Fibroblast of lung (primary cell): ENCODE results near the gene KCTD15. TPM values are rescaled to one million over a fixed set of nuclear protein-coding genes. Genes with fewer than 3 reads are reported as not detected.

ENCODE experiments used
- DNase-seq, 2 donors: peaks; one replicate each; pipeline versions ENCODE4 v3.0.0 to v3.0.0-alpha.2; 2010; ENCODE audit warnings: low read depth in 2 of 2
- H2AFZ ChIP-seq: 2 replicates; pipeline ENCODE4 v1.5.1; 2012; ENCODE audit warnings: low read length, control low read depth, inconsistent platforms
- H3K27ac ChIP-seq: 2 replicates; pipeline ENCODE4 v1.5.1; 2011; ENCODE audit warnings: low read length, control low read depth; ENCODE audit not compliant: insufficient read depth
- H3K27me3 ChIP-seq: 2 replicates; pipeline ENCODE4 v1.5.1; 2011; ENCODE audit warnings: mild to moderate bottlenecking, low read length; ENCODE audit not compliant: control insufficient read depth, insufficient read depth
- H3K36me3 ChIP-seq: 2 replicates; pipeline ENCODE4 v1.5.1; 2011; ENCODE audit warnings: low read length; ENCODE audit not compliant: control insufficient read depth, insufficient read depth
- H3K4me1 ChIP-seq: 2 replicates; pipeline ENCODE4 v1.5.1; 2011; ENCODE audit warnings: low read length; ENCODE audit not compliant: control insufficient read depth, insufficient read depth; ENCODE audit errors: extremely low read depth
- H3K4me2 ChIP-seq: 2 replicates; pipeline ENCODE4 v1.5.1; 2011; ENCODE audit warnings: low read length, control low read depth; ENCODE audit not compliant: insufficient read depth; ENCODE audit errors: extremely low read depth
- H3K4me3 ChIP-seq, 4 experiments: fragments of 200-600 bp in 1 of 4; sonication (generic) in 1 of 4; replicated peaks in 1 of 4; 2 replicates each; pipeline ENCODE4 v1.5.1; 2011 to 2016; ENCODE audit warnings: low read length in 4 of 4, low read depth in 3 of 4, mild to moderate bottlenecking in 3 of 4, control low read depth in 2 of 4, inconsistent platforms in 1 of 4, mixed read lengths in 1 of 4; ENCODE audit not compliant: insufficient read depth in 1 of 4; ENCODE audit errors: control extremely low read depth in 1 of 4
- H3K79me2 ChIP-seq: 2 replicates; pipeline ENCODE4 v1.5.1; 2012; ENCODE audit warnings: mild to moderate bottlenecking, low read length, inconsistent platforms; ENCODE audit not compliant: control insufficient read depth, insufficient read depth
- H3K9ac ChIP-seq: 2 replicates; pipeline ENCODE4 v1.5.1; 2011; ENCODE audit warnings: mild to moderate bottlenecking, low read length, control low read depth; ENCODE audit not compliant: insufficient read depth
- H3K9me3 ChIP-seq: 2 replicates; pipeline ENCODE4 v1.5.1; 2012; ENCODE audit warnings: low read depth, low read length; ENCODE audit not compliant: control insufficient read depth, insufficient read depth
- H4K20me1 ChIP-seq: 2 replicates; pipeline ENCODE4 v1.5.1; 2011; ENCODE audit warnings: low read length; ENCODE audit not compliant: control insufficient read depth, insufficient read depth; ENCODE audit errors: extremely low read depth
- CTCF ChIP-seq, 2 donors: IDR thresholded peaks in 1 of 2; conservative IDR thresholded peaks in 1 of 2; 1 replicate in 1 of 2; 2 replicates in 1 of 2; pipeline ENCODE4 v1.5.1; 2011 to 2012; ENCODE audit warnings: low read length in 2 of 2, control low read depth in 1 of 2, inconsistent platforms in 1 of 2, low read depth in 1 of 2, mild to moderate bottlenecking in 1 of 2
- EZH2 ChIP-seq: IDR thresholded peaks from 2 replicates; pipeline ENCODE4 v1.5.1; 2012; ENCODE audit warnings: low read length, control low read depth, mild to moderate bottlenecking; ENCODE audit errors: missing control alignments
- polyA plus RNA-seq, 2 donors: library from polyadenylated mRNA; depleted of rRNA in 1 of 2; stranded (reverse) in 1 of 2; unstranded in 1 of 2; fragments of >200 nt; gene quantifications; 2 replicates each; pipeline ENCODE4 v1.2.1, GENCODE V29; 2011 to 2012; ENCODE audit warnings: missing spikeins in 1 of 2
- total RNA-seq: library from RNA; depleted of rRNA; stranded (reverse); fragments of >200 nt; gene quantifications from 2 replicates; pipeline ENCODE4 v1.2.1, GENCODE V29; 2014

Gene KCTD15
- total and polyA plus RNA-seq, 2 donors (not counting 1 experiment from before 2014, with no cell fraction given): 3.3 to 9.7 TPM

- Histone ChIP-seq H3K9ac (no peak overlapping the region), H3K4me1 (no peaks in the 10 kb centered on the region), H3K4me2 (no peak overlapping the region), H3K36me3 (no peaks in the 10 kb centered on the region), H3K79me2 (no peaks in the 10 kb centered on the region), H2AFZ (no peak overlapping the region), H3K27me3 (peaks cover 10% of the 10 kb centered on the region), H3K27ac (no peak overlapping the region), H3K9me3 (no peaks in the 10 kb centered on the region), H4K20me1 (no peaks in the 10 kb centered on the region), H3K4me3 (no peak overlapping the region)
- DNase-seq: peak in 1 of 2 donors; percentile 10
- TF ChIP-seq EZH2: no peak
- TF ChIP-seq CTCF (conservative IDR thresholded peaks at IDR 0.05 in 1 of 2, IDR thresholded peaks at IDR 0.05 in 1 of 2; ENCODE audit: low read depth in 1 of 2, low read length in 2 of 2): no peak
These were observed 15.9 kb upstream of the KCTD15 start for GRCh38 chr19:33780746-33781145.

GRCh38 chr19:33781415-33781935, 15.2 kb upstream of the KCTD15 start:
- H4K20me1 ChIP-seq: no peaks in the 10 kb centered on the region
- H2AFZ ChIP-seq: no peak overlapping the region
- no peaks in the 10 kb centered on the region for H3K4me1 ChIP-seq
- no peaks in the 10 kb centered on the region for H3K79me2 ChIP-seq
- H3K9ac ChIP-seq: no peak overlapping the region
- H3K4me2 ChIP-seq: no peak overlapping the region
- no peak for TF ChIP-seq EZH2
- no peak overlapping the region for H3K4me3 ChIP-seq
- H3K9me3 ChIP-seq: no peaks in the 10 kb centered on the region
- H3K27me3 ChIP-seq: peaks cover 10% of the 10 kb centered on the region
- no peaks in the 10 kb centered on the region for H3K36me3 ChIP-seq
- H3K27ac ChIP-seq: no peak overlapping the region
- no peak for DNase-seq

- Histone ChIP-seq H3K9ac (no peak overlapping the region), H3K27ac (no peak overlapping the region), H2AFZ (no peak overlapping the region), H3K9me3 (no peaks in the 10 kb centered on the region), H3K79me2 (no peaks in the 10 kb centered on the region), H3K4me3 (no peak overlapping the region), H3K27me3 (peaks cover 10% of the 10 kb centered on the region), H3K4me2 (no peak overlapping the region), H3K4me1 (no peaks in the 10 kb centered on the region), H3K36me3 (no peaks in the 10 kb centered on the region), H4K20me1 (no peaks in the 10 kb centered on the region)
- peak in 1 of 2 donors; percentile 46 for DNase-seq
- TF ChIP-seq CTCF (conservative IDR thresholded peaks at IDR 0.05 in 1 of 2, IDR thresholded peaks at IDR 0.05 in 1 of 2; ENCODE audit: low read depth in 1 of 2, low read length in 2 of 2) (no peak), EZH2 (no peak)
These were observed 14.7 kb upstream of the KCTD15 start for GRCh38 chr19:33781996-33782395.
